Tibial nerve (tissue), 3 donors: ENCODE measurements around the gene PRICKLE2.

ENCODE experiments used
- POLR2A ChIP-seq, 2 donors: fragments of 450-650 bp; IDR thresholded peaks; one replicate each; pipeline ENCODE4 v1.6.1; 2017; ENCODE audit warnings: antibody characterized with exemption in 2 of 2, mild to moderate bottlenecking in 2 of 2, moderate library complexity in 2 of 2
- TF ChIP-seq, protein P1 (sequence below), 5 experiments: fragments of 200-600 bp in 3 of 5; fragments of 450-650 bp in 2 of 5; sonication (generic) in 3 of 5; IDR thresholded peaks; one replicate each; pipeline ENCODE4 v1.5.1; 2016 to 2019; ENCODE audit warnings: antibody characterized with exemption in 5 of 5, mild to moderate bottlenecking in 3 of 5, moderate library complexity in 2 of 5

DNA sequence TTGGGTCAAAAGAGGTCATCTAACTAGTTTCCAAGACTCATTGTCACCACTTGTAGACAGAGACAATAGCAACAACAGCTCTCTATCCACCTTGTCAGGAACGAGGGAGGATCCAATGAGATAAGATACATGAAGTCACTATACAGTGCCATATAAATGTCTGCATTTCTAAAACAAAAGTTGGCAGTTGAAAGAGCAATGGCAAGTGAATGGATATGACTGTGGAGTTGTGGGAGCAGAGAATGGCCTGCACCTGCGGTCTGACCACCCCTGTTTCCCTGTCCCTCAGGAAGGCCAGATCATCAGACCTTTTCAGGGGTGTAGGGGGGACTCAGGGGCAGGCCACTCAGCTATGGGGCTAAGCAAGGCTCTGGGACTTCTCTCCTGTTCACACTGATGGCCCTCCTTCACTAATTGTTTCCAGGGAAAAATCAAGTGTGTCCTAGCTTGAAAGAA is 161.3 kb downstream of the PRICKLE2 start:
- TF ChIP-seq, protein P1, sequence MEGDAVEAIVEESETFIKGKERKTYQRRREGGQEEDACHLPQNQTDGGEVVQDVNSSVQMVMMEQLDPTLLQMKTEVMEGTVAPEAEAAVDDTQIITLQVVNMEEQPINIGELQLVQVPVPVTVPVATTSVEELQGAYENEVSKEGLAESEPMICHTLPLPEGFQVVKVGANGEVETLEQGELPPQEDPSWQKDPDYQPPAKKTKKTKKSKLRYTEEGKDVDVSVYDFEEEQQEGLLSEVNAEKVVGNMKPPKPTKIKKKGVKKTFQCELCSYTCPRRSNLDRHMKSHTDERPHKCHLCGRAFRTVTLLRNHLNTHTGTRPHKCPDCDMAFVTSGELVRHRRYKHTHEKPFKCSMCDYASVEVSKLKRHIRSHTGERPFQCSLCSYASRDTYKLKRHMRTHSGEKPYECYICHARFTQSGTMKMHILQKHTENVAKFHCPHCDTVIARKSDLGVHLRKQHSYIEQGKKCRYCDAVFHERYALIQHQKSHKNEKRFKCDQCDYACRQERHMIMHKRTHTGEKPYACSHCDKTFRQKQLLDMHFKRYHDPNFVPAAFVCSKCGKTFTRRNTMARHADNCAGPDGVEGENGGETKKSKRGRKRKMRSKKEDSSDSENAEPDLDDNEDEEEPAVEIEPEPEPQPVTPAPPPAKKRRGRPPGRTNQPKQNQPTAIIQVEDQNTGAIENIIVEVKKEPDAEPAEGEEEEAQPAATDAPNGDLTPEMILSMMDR (IDR thresholded peaks at IDR 0.05), result no peak
- TF ChIP-seq POLR2A (IDR thresholded peaks at IDR 0.05), result no peak
